Naive thymus-derived CD4-positive, alpha-beta T cell (primary cell): ENCODE data around the gene CCDC8. TPM values are rescaled to one million over a fixed set of nuclear protein-coding genes. Genes with fewer than 3 reads are reported as not detected.

Source experiments
- ATAC-seq: fragments of 150-1000 bp; cut with Tn5 transposase; 2 replicates; pipeline ENCODE4 v1.10.0; 2021; ENCODE audit warnings: mild to moderate bottlenecking, moderate library complexity
- CTCF ChIA-PET: fragments of 350-600 bp; sonication (Branson Sonifier 250); formaldehyde crosslinking; loops from one replicate; lab custom pipeline; 2021; ENCODE audit warnings: antibody characterized with exemption; lab: Charles Lee
- POLR2A ChIA-PET: fragments of 350-600 bp; sonication (Branson Sonifier 250); formaldehyde crosslinking; loops from one replicate; lab custom pipeline; 2021; ENCODE audit warnings: antibody characterized with exemption, inconsistent platforms; lab: Charles Lee
- DNase-seq, 9 donors: peaks; one replicate each; pipeline versions ENCODE4 v3.0.0 to v3.0.0-alpha.2; 2020 to 2022; ENCODE audit warnings: mixed read lengths in 1 of 9
- H3K27ac ChIP-seq: one replicate; pipeline ENCODE4 v1.7.0; 2013; ENCODE audit warnings: mild to moderate bottlenecking, low read depth, low read length, moderate library complexity
- H3K27me3 ChIP-seq, 2 donors: one replicate each; pipeline ENCODE4 v1.7.0; 2013; ENCODE audit warnings: low read length in 2 of 2, mild to moderate bottlenecking in 2 of 2, moderate library complexity in 2 of 2; ENCODE audit not compliant: control insufficient read depth in 2 of 2, insufficient read depth in 2 of 2
- H3K36me3 ChIP-seq, 3 experiments: 1 replicate in 2 of 3; 2 replicates in 1 of 3; pipeline ENCODE4 v1.7.0; 2013; ENCODE audit warnings: low read length in 3 of 3, mild to moderate bottlenecking in 3 of 3, moderate library complexity in 1 of 3; ENCODE audit not compliant: insufficient read depth in 3 of 3, control insufficient read depth in 2 of 3
- H3K4me1 ChIP-seq, 2 donors: one replicate each; pipeline ENCODE4 v1.7.0; 2013; ENCODE audit warnings: low read length in 2 of 2, mild to moderate bottlenecking in 2 of 2, moderate library complexity in 1 of 2; ENCODE audit not compliant: control insufficient read depth in 2 of 2, insufficient read depth in 2 of 2
- H3K4me3 ChIP-seq: 2 replicates; pipeline ENCODE4 v1.7.0; 2013; ENCODE audit warnings: mild to moderate bottlenecking, low read length
- H3K9me3 ChIP-seq, 3 experiments: 1 replicate in 2 of 3; 2 replicates in 1 of 3; pipeline ENCODE4 v1.7.0; 2013; ENCODE audit warnings: low read length in 3 of 3; ENCODE audit not compliant: control insufficient read depth in 2 of 3
- H3K27ac Mint-ChIP-seq, 9 donors: one replicate each; pipeline ENCODE4 v1.8.0; 2020 to 2022; ENCODE audit warnings: mixed read lengths in 9 of 9, mild to moderate bottlenecking in 8 of 9, moderate library complexity in 5 of 9, inconsistent platforms in 2 of 9
- H3K27me3 Mint-ChIP-seq, 5 donors: one replicate each; pipeline ENCODE4 v1.8.0; 2021 to 2022; ENCODE audit warnings: mixed read lengths in 5 of 5, mild to moderate bottlenecking in 1 of 5
- H3K36me3 Mint-ChIP-seq, 5 donors: one replicate each; pipeline ENCODE4 v1.8.0; 2020 to 2022; ENCODE audit warnings: mixed read lengths in 5 of 5, mild to moderate bottlenecking in 3 of 5, inconsistent platforms in 1 of 5
- H3K4me1 Mint-ChIP-seq, 7 donors: one replicate each; pipeline ENCODE4 v1.8.0; 2020 to 2022; ENCODE audit warnings: mixed read lengths in 7 of 7, mild to moderate bottlenecking in 3 of 7, inconsistent platforms in 1 of 7
- H3K4me3 Mint-ChIP-seq, 10 donors: one replicate each; pipeline ENCODE4 v1.8.0; 2020 to 2022; ENCODE audit warnings: mild to moderate bottlenecking in 10 of 10, mixed read lengths in 10 of 10, moderate library complexity in 6 of 10, inconsistent platforms in 2 of 10
- H3K9me3 Mint-ChIP-seq, 11 donors: one replicate each; pipeline ENCODE4 v1.8.0; 2020 to 2022; ENCODE audit warnings: mixed read lengths in 11 of 11, mild to moderate bottlenecking in 4 of 11, inconsistent platforms in 1 of 11, moderate library complexity in 1 of 11
- intact Hi-C, 2 donors: fragments of 100-400 bp; cut with micrococcal nuclease; formaldehyde crosslinking; loops; one replicate each; pipeline ENCODE4 v1.15.1; 2023
- polyA plus RNA-seq, 2 donors: library from polyadenylated mRNA; unstranded; fragments of 300-500 nt; fragmentation: Illumina TruSeq; gene quantifications; one replicate each; pipeline ENCODE4 v1.2.3, GENCODE V29; 2021
- total RNA-seq, 6 experiments: library from RNA in 5 of 6; stranded (reverse) in 5 of 6; gene quantifications; 1 replicate in 5 of 6; 2 replicates in 1 of 6; pipeline ENCODE4 v1.2.3 and lab custom pipeline; 2021 to 2026

Gene CCDC8
- total and polyA plus RNA-seq, 7 experiments from 2014 or later = not detected

DNA sequence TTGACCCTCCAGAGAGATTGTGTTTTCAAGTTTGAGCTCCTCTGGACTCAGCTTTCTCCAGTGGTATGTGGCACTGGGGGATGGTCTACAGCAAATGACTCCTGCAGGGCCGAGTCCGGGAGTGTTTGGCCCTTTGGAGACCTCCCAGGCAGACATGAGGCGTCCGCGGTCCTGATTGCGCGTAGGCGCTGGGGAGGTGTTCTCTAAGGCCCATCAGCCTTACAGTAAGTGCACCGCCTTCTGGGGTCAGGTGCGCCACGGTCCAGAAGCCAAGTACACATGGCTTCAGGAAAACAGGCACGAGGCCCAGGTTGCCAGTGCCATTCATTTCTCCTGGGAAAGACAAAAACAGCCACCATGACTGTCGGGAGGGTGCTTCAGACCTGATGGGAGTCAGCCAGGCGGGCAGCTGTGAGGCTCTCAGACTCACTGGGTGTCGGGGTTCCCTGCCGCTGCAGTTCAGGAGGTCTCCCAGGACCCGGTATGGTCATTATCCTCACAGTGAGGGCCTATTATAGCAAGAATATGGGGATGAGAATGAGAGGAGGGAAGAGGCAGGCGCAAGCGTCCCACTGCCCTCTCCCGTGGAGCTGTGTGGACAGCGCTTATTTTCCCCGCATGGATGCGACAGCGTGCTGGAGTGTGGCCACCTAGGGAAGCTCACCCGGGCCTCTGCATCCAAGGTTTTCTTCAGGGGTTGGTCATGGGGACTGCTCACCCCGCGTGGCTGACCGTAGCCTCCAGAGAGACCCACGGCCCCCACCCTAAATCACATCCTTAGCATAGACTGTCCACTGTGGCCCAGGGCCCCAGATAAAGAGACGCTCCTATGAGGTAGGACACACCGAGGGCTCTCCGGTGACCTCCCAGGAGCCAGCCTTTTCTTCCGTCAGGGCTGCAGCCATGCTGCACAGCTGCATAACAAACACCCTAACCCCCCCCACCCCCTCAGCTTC lies 21.8 kb downstream of the CCDC8 start:
- ChIA-PET POLR2A (no interaction called here), CTCF (no interaction called here)
- Histone ChIP-seq H3K4me1 (no peaks in the 10 kb centered on the region), H3K9me3 (no peaks in the 10 kb centered on the region), H3K36me3 (peaks cover 0 to 62% (median 7%) of the 10 kb centered on the region in 3 experiments), H3K4me3 (no peak overlapping the region), H3K27ac (no peak overlapping the region), H3K27me3 (no peaks in the 10 kb centered on the region)
- intact Hi-C loops = no loop called here
- H3K9me3 Mint-ChIP-seq = peaks cover 0 to 6% (median 0%) of the 10 kb centered on the region in 11 donors
- H3K4me3 Mint-ChIP-seq = no peak overlapping the region
- H3K27ac Mint-ChIP-seq = no peak overlapping the region
- no peaks in the 10 kb centered on the region for H3K27me3 Mint-ChIP-seq
- H3K4me1 Mint-ChIP-seq = peaks cover 0 to 18% (median 6%) of the 10 kb centered on the region in 7 donors
- ATAC-seq (no peak), DNase-seq (no peak)
- peaks cover 5 to 36% (median 10%) of the 10 kb centered on the region in 5 donors for H3K36me3 Mint-ChIP-seq

DNA sequence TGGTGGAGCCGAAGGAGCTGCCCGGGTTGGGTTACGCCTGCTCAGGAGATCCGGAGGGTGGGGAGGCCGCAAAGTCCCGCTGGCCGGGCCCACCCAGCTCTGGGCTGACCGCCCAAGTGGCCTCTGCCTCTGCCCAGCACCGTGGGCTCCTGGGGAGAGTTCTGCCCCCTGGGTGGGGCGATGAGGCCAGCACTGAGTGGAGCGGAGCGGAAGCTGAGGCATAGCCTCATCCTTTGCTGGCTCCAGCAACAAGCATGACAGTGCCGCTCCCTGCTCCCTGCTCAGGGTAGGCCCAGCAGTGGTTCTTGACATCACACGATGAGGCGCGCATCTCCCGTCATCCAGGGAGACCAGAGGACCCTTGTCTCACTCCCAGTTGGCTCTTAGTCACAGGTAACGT lies 22.5 kb downstream of the CCDC8 start:
- Histone ChIP-seq H3K9me3 (no peaks in the 10 kb centered on the region), H3K4me3 (no peak overlapping the region), H3K27ac (no peak overlapping the region), H3K36me3 (peaks cover 0 to 63% (median 7%) of the 10 kb centered on the region in 3 experiments), H3K27me3 (no peaks in the 10 kb centered on the region), H3K4me1 (no peaks in the 10 kb centered on the region)
- peaks cover 0 to 18% (median 6%) of the 10 kb centered on the region in 7 donors for H3K4me1 Mint-ChIP-seq
- DNase-seq = no peak
- CTCF ChIA-PET = no interaction called here
- H3K36me3 Mint-ChIP-seq = peaks cover 5 to 39% (median 10%) of the 10 kb centered on the region in 5 donors
- no peak for ATAC-seq
- peaks cover 0 to 6% (median 0%) of the 10 kb centered on the region in 11 donors for H3K9me3 Mint-ChIP-seq
- H3K27ac Mint-ChIP-seq = no peak overlapping the region
- H3K27me3 Mint-ChIP-seq = no peaks in the 10 kb centered on the region
- POLR2A ChIA-PET = no interaction called here
- intact Hi-C loops = no loop called here
- H3K4me3 Mint-ChIP-seq = no peak overlapping the region

DNA sequence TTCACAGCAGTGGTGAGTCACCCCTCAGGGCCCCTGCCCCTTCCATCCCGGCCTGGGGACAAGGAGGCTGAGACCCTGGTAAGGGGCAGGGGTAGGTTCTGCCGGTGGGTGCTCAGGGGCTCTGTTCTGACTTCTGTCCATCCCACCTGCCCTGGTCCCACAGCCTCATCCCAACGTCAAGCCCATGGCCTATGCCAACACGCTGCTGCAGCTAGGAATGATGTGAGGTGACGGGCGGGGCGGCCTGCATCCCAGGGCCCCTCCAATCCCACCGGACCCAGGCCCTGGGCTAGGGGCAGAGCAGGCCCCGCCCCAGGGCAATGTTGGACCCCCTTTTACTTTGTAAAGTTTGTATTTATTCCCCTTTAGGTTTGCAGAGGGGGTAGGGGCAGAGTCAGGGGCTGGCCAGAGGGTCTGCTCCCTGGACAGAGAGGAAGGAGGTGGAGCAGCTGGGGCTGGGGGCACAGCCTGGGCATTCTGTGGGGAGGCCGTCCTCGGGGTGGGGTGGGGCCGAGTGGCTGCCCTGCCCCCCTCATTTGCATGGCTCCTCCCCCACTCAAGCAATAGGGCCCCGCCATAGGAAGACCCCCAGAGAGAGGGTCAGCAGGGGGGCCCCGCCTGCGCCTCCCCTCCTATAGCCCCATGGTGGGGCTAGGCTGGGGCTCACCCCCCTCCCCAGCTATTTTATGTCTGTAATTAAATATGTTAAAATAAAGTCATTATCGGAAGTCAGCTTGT lies 23.1 kb downstream of the CCDC8 start:
- Histone ChIP-seq H3K4me3 (no peak overlapping the region), H3K27me3 (no peaks in the 10 kb centered on the region), H3K9me3 (no peaks in the 10 kb centered on the region), H3K4me1 (no peaks in the 10 kb centered on the region), H3K36me3 (peaks cover 0 to 67% (median 7%) of the 10 kb centered on the region in 3 experiments), H3K27ac (no peak overlapping the region)
- Mint-ChIP-seq H3K4me3 (no peak overlapping the region), H3K27ac (no peak overlapping the region), H3K27me3 (no peaks in the 10 kb centered on the region), H3K36me3 (peaks cover 5 to 39% (median 10%) of the 10 kb centered on the region in 5 donors), H3K9me3 (peaks cover 0 to 6% (median 0%) of the 10 kb centered on the region in 11 donors), H3K4me1 (peaks cover 0 to 13% (median 6%) of the 10 kb centered on the region in 7 donors)
- DNase-seq (no peak), ATAC-seq (no peak)
- intact Hi-C loops = no loop called here
- ChIA-PET CTCF (no interaction called here), POLR2A (no interaction called here)

- Mint-ChIP-seq H3K4me3 (no peak overlapping the region), H3K4me1 (peaks cover 0 to 9% (median 6%) of the 10 kb centered on the region in 7 donors), H3K9me3 (peaks cover 0 to 6% (median 0%) of the 10 kb centered on the region in 11 donors), H3K36me3 (peaks cover 5 to 50% (median 11%) of the 10 kb centered on the region in 5 donors), H3K27ac (no peak overlapping the region), H3K27me3 (no peaks in the 10 kb centered on the region)
- DNase-seq (no peak), ATAC-seq (no peak)
- ChIA-PET POLR2A (no interaction called here), CTCF (interaction anchor here (0.7 kb wide), 1 partner anchor 452 kb away, joined by 4 read pairs; no protein-coding TSS in a partner anchor)
- Histone ChIP-seq H3K4me1 (no peaks in the 10 kb centered on the region), H3K27ac (no peak overlapping the region), H3K9me3 (no peaks in the 10 kb centered on the region), H3K27me3 (no peaks in the 10 kb centered on the region), H3K36me3 (peaks cover 0 to 80% (median 16%) of the 10 kb centered on the region in 3 experiments), H3K4me3 (no peak overlapping the region)
- intact Hi-C loops = no loop called here
Measured at GRCh38 chr19:46388311-46389095, 24.9 kb downstream of the CCDC8 start.

DNA sequence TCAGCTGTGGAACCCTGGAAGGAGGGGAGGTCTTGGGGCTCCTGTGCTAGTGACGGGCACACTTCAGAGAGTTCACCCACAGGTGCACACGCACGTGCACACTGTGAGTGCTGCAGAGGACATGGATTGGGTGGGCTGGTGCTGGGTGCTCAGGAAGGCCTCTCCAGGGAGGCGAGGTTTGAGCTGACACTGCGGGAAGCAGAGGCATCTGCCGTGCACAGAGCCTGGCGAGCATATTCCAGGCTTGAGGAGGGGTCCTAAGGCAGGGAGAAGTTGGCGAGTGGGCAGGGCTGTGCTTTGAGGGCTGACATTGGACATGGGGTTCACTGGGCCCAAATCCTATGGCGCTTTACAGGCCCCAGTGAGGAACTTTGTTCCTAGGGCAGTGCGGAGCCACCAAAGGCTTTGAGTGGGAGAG lies 25.6 kb downstream of the CCDC8 start:
- ATAC-seq (no peak), DNase-seq (no peak)
- H3K27me3 Mint-ChIP-seq = no peaks in the 10 kb centered on the region
- no peak overlapping the region for H3K4me3 Mint-ChIP-seq
- no peak overlapping the region for H3K4me3 ChIP-seq
- no peaks in the 10 kb centered on the region for H3K4me1 ChIP-seq
- H3K4me1 Mint-ChIP-seq = peaks cover 0 to 6% (median 4%) of the 10 kb centered on the region in 7 donors
- ChIA-PET CTCF (no interaction called here), POLR2A (no interaction called here)
- peaks cover 0 to 6% (median 0%) of the 10 kb centered on the region in 11 donors for H3K9me3 Mint-ChIP-seq
- no peaks in the 10 kb centered on the region for H3K9me3 ChIP-seq
- H3K27ac Mint-ChIP-seq = no peak overlapping the region
- H3K36me3 ChIP-seq = peaks cover 0 to 87% (median 16%) of the 10 kb centered on the region in 3 experiments
- H3K36me3 Mint-ChIP-seq = peaks cover 5 to 55% (median 16%) of the 10 kb centered on the region in 5 donors
- intact Hi-C loops = no loop called here
- no peaks in the 10 kb centered on the region for H3K27me3 ChIP-seq
- H3K27ac ChIP-seq = no peak overlapping the region
